Liver (tissue), 9 donors: ENCODE measurements around the gene KCNJ5. TPM values are rescaled to one million over a fixed set of nuclear protein-coding genes. Genes with fewer than 3 reads are reported as not detected.

ENCODE experiments used
- DNase-seq: peaks from one replicate; pipeline ENCODE4 v3.0.0-alpha.2; 2017; ENCODE audit warnings: low spot score
- H3K27ac ChIP-seq, 2 donors: one replicate each; pipeline ENCODE4 v1.7.0; 2013; ENCODE audit warnings: inconsistent platforms in 2 of 2, low read length in 2 of 2, control low read depth in 1 of 2, low read depth in 1 of 2, mild to moderate bottlenecking in 1 of 2
- H3K27me3 ChIP-seq, 4 donors: one replicate each; pipeline versions ENCODE4 v1.6.1 to v1.7.0; 2013; ENCODE audit warnings: low read length in 3 of 4, inconsistent platforms in 1 of 4, mild to moderate bottlenecking in 1 of 4, moderate library complexity in 1 of 4; ENCODE audit not compliant: control insufficient read depth in 4 of 4, insufficient read depth in 4 of 4
- H3K36me3 ChIP-seq, 4 donors: one replicate each; pipeline versions ENCODE4 v1.6.1 to v1.7.0; 2013; ENCODE audit warnings: low read length in 3 of 4, mild to moderate bottlenecking in 3 of 4, low read depth in 1 of 4, moderate library complexity in 1 of 4; ENCODE audit not compliant: control insufficient read depth in 4 of 4, insufficient read depth in 3 of 4
- H3K4me1 ChIP-seq, 4 donors: one replicate each; pipeline versions ENCODE4 v1.6.1 to v1.7.0; 2013; ENCODE audit warnings: low read length in 3 of 4, mild to moderate bottlenecking in 3 of 4, moderate library complexity in 1 of 4; ENCODE audit not compliant: control insufficient read depth in 4 of 4, insufficient read depth in 4 of 4
- H3K4me3 ChIP-seq, 3 donors: one replicate each; pipeline versions ENCODE4 v1.6.1 to v1.7.0; 2013; ENCODE audit warnings: low read length in 3 of 3, control low read depth in 1 of 3, low read depth in 1 of 3, mild to moderate bottlenecking in 1 of 3
- H3K9ac ChIP-seq, 2 donors: one replicate each; pipeline ENCODE4 v1.7.0; 2013; ENCODE audit warnings: low read length in 2 of 2, mild to moderate bottlenecking in 2 of 2, moderate library complexity in 2 of 2, control low read depth in 1 of 2, low read depth in 1 of 2
- H3K9me3 ChIP-seq, 4 donors: one replicate each; pipeline versions ENCODE4 v1.6.1 to v1.7.0; 2013; ENCODE audit warnings: low read length in 3 of 4; ENCODE audit not compliant: control insufficient read depth in 4 of 4
- ATF3 ChIP-seq: IDR thresholded peaks from 2 replicates; pipeline ENCODE4 v1.6.1; 2016; ENCODE audit warnings: antibody characterized with exemption
- CTCF ChIP-seq: fragments of 150-350 bp; IDR thresholded peaks from 2 replicates; pipeline ENCODE4 v1.5.1; 2017; ENCODE audit warnings: improper control_type of control experiment, low read depth, low read length; ENCODE audit not compliant: missing input control
- EGR1 ChIP-seq, 2 donors: IDR thresholded peaks; 2 replicates each; pipeline ENCODE4 v1.6.1; 2016 to 2018; ENCODE audit warnings: antibody characterized with exemption in 2 of 2, low read depth in 2 of 2
- FOXA1 ChIP-seq: IDR thresholded peaks from 2 replicates; pipeline ENCODE4 v1.6.1; 2016; ENCODE audit warnings: antibody characterized with exemption
- FOXA2 ChIP-seq: IDR thresholded peaks from 2 replicates; pipeline ENCODE4 v1.6.1; 2016; ENCODE audit warnings: antibody characterized with exemption
- GABPA ChIP-seq, 2 donors: IDR thresholded peaks in 1 of 2; conservative IDR thresholded peaks in 1 of 2; 2 replicates each; pipeline ENCODE4 v1.6.1; 2016; ENCODE audit warnings: antibody characterized with exemption in 2 of 2, mild to moderate bottlenecking in 1 of 2, moderate library complexity in 1 of 2
- HNF4A ChIP-seq, 2 donors: conservative IDR thresholded peaks; 2 replicates each; pipeline ENCODE4 v1.6.1; 2016; ENCODE audit warnings: antibody characterized with exemption in 2 of 2, mild to moderate bottlenecking in 2 of 2
- HNF4G ChIP-seq: IDR thresholded peaks from 2 replicates; pipeline ENCODE4 v1.6.1; 2016; ENCODE audit warnings: antibody characterized with exemption
- JUND ChIP-seq, 2 donors: IDR thresholded peaks; 2 replicates each; pipeline ENCODE4 v1.6.1; 2016; ENCODE audit warnings: antibody characterized with exemption in 2 of 2
- NR2F2 ChIP-seq: IDR thresholded peaks from 2 replicates; pipeline ENCODE4 v1.6.1; 2016; ENCODE audit warnings: antibody characterized with exemption
- RAD21 ChIP-seq, 2 donors: IDR thresholded peaks; 2 replicates each; pipeline ENCODE4 v1.6.1; 2016; ENCODE audit warnings: antibody characterized with exemption in 2 of 2, mild to moderate bottlenecking in 2 of 2
- REST ChIP-seq: IDR thresholded peaks from 2 replicates; pipeline ENCODE4 v1.6.1; 2016; ENCODE audit warnings: antibody characterized with exemption, mild to moderate bottlenecking
- RXRA ChIP-seq, 2 donors: IDR thresholded peaks; 2 replicates each; pipeline ENCODE4 v1.6.1; 2017 to 2018; ENCODE audit warnings: antibody characterized with exemption in 2 of 2, mild to moderate bottlenecking in 1 of 2
- SP1 ChIP-seq: IDR thresholded peaks from 2 replicates; pipeline ENCODE4 v1.6.1; 2018; ENCODE audit warnings: antibody characterized with exemption, mild to moderate bottlenecking
- TAF1 ChIP-seq: conservative IDR thresholded peaks from 2 replicates; pipeline ENCODE4 v1.6.1; 2016; ENCODE audit warnings: antibody characterized with exemption, mild to moderate bottlenecking
- YY1 ChIP-seq: IDR thresholded peaks from 2 replicates; pipeline ENCODE4 v1.6.1; 2016; ENCODE audit warnings: antibody characterized with exemption, mild to moderate bottlenecking
- WGBS: extraction: QIAGEN DNeasy Blood & Tissue Kit; methylation state at CpG from one replicate; pipeline ENCODE4 v1.1.7; 2013; 5-methylcytosine and 5-hydroxymethylcytosine counted together
- polyA plus RNA-seq, 2 donors: library from polyadenylated mRNA; stranded (reverse) in 1 of 2; unstranded in 1 of 2; fragments of 200-250 nt in 1 of 2; fragments of >200 nt in 1 of 2; fragmentation: Nextera tagmentation in 1 of 2; extraction: Ambion mirVana in 1 of 2; gene quantifications; one replicate each; pipeline versions ENCODE4 v1.2.1 to v1.2.3, GENCODE V29; 2013 to 2015
- total RNA-seq, 2 donors: library from RNA; depleted of rRNA; stranded (reverse); fragments of >200 nt; gene quantifications; one replicate each; pipeline ENCODE4 v1.2.3, GENCODE V29; 2014
- TF ChIP-seq, protein P1 (sequence below): IDR thresholded peaks from 2 replicates; pipeline ENCODE4 v1.6.1; 2016; ENCODE audit warnings: antibody characterized with exemption
- TF ChIP-seq, protein P2 (sequence below): IDR thresholded peaks from 2 replicates; pipeline ENCODE4 v1.6.1; 2016; ENCODE audit warnings: antibody characterized with exemption
- donor health status: healthy.
- donor health status: healthy.
- donor health status: healthy.
- donor health status: healthy.
- donor health status: healthy.

KCNJ5 gene
- total and polyA plus RNA-seq, 4 donors = 0.04 to 0.08 (median 0.06) TPM

DNA sequence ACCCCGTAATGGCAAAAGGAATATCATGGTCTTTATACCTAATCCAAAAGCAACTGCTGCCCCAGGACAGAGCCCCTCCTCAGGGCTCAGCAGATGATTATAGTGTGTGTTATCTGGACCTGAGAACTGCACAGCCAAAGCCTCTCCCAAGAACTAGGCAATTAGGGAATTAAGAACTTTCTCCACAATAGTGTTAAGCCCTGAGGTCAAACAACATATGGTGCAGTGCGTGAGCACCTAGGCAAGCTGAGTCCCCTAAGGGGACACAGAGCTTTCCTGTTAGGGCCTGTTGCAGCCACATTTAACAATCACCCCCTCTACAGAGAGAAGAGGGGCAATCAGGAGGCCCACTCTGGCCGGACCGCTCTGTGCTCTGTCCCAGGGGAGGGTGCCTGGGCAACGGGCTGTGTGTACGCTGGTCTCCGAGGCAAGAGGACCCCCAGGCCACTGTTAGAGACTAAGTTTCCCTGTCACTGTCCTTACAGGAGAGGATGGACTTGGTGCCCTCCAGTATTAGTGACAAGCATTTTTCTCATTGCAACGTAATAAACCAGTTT lies 1.4 kb upstream of the KCNJ5 start (continued):
- TF ChIP-seq, protein P1, sequence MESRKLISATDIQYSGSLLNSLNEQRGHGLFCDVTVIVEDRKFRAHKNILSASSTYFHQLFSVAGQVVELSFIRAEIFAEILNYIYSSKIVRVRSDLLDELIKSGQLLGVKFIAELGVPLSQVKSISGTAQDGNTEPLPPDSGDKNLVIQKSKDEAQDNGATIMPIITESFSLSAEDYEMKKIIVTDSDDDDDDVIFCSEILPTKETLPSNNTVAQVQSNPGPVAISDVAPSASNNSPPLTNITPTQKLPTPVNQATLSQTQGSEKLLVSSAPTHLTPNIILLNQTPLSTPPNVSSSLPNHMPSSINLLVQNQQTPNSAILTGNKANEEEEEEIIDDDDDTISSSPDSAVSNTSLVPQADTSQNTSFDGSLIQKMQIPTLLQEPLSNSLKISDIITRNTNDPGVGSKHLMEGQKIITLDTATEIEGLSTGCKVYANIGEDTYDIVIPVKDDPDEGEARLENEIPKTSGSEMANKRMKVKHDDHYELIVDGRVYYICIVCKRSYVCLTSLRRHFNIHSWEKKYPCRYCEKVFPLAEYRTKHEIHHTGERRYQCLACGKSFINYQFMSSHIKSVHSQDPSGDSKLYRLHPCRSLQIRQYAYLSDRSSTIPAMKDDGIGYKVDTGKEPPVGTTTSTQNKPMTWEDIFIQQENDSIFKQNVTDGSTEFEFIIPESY = no peak
- TF ChIP-seq HNF4G = no peak
- no peak for TF ChIP-seq NR2F2
- no peak for TF ChIP-seq TAF1

DNA sequence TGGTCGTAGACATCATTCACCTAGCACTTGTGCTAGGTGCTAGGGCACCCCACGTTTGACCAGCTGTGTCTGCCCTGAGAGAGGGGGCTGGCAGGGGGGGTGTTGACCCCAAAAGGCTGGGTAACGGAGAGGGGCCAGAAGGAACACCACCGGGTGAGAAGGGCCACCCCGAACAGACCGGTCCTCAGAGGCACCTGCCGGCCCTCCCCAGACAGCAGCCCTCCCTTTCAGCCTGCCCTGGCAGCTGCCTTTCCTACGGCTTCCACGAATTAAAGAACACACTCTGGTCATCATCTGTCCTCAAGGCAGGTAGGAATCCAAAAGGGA lies 977 bp upstream of the KCNJ5 start:
- 29% methylated on average over 9 of the region's 9 CpGs for WGBS
- DNase-seq = no peak
- H3K27me3 ChIP-seq = no peaks in the 10 kb centered on the region
- H3K9ac ChIP-seq = no peak overlapping the region
- TF ChIP-seq ATF3 (no peak), FOXA1 (no peak), RAD21 (IDR thresholded peaks at IDR 0.05) (no peak), HNF4G (no peak), TAF1 (no peak), JUND (IDR thresholded peaks at IDR 0.05) (no peak), FOXA2 (no peak), NR2F2 (no peak), YY1 (no peak), GABPA (IDR thresholded peaks at IDR 0.05 in 1 of 2, conservative IDR thresholded peaks at IDR 0.05 in 1 of 2) (no peak), CTCF (no peak), RXRA (IDR thresholded peaks at IDR 0.05) (no peak), SP1 (no peak), HNF4A (conservative IDR thresholded peaks at IDR 0.05) (no peak), REST (no peak), EGR1 (IDR thresholded peaks at IDR 0.05; ENCODE audit: low read depth in 2 of 2) (no peak)
- TF ChIP-seq, protein P1 = no peak
- TF ChIP-seq, protein P2, sequence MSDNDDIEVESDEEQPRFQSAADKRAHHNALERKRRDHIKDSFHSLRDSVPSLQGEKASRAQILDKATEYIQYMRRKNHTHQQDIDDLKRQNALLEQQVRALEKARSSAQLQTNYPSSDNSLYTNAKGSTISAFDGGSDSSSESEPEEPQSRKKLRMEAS = no peak
- H3K36me3 ChIP-seq = no peaks in the 10 kb centered on the region
- H3K4me3 ChIP-seq = peak overlapping the region in 1 of 3 donors; percentile 54
- no peaks in the 10 kb centered on the region for H3K9me3 ChIP-seq
- no peak overlapping the region for H3K27ac ChIP-seq
- peaks cover 16 to 35% (median 20%) of the 10 kb centered on the region in 4 donors for H3K4me1 ChIP-seq
